Osteocyte (in vitro differentiated cells): Measurements from ENCODE around the gene TENT5C. TPM values are rescaled to one million over a fixed set of nuclear protein-coding genes. Genes with fewer than 3 reads are reported as not detected.

Experiments
- DNase-seq: peaks from one replicate; pipeline ENCODE4 v3.0.0; 2021; ENCODE audit warnings: mixed read lengths; ENCODE audit not compliant: unreplicated experiment; ENCODE audit errors: extremely low spot score
- H3K27ac Mint-ChIP-seq: one replicate; pipeline ENCODE4 v1.8.0; 2021; ENCODE audit warnings: mild to moderate bottlenecking, mixed read lengths; ENCODE audit not compliant: unreplicated experiment
- H3K27me3 Mint-ChIP-seq: one replicate; pipeline ENCODE4 v1.8.0; 2021; ENCODE audit warnings: mixed read lengths; ENCODE audit not compliant: unreplicated experiment
- H3K36me3 Mint-ChIP-seq: one replicate; pipeline ENCODE4 v1.8.0; 2021; ENCODE audit warnings: mixed read lengths; ENCODE audit not compliant: unreplicated experiment
- H3K4me1 Mint-ChIP-seq: one replicate; pipeline ENCODE4 v1.8.0; 2021; ENCODE audit warnings: mixed read lengths; ENCODE audit not compliant: unreplicated experiment
- H3K4me3 Mint-ChIP-seq: one replicate; pipeline ENCODE4 v1.8.0; 2021; ENCODE audit warnings: mild to moderate bottlenecking, moderate library complexity, mixed read lengths; ENCODE audit not compliant: unreplicated experiment
- H3K9me3 Mint-ChIP-seq: one replicate; pipeline ENCODE4 v1.8.0; 2021; ENCODE audit warnings: mixed read lengths; ENCODE audit not compliant: unreplicated experiment
- CTCF ChIP-seq: fragments of 200-600 bp; sonication (generic); IDR thresholded peaks from 2 replicates; pipeline ENCODE4 v1.5.0; 2021; ENCODE audit warnings: antibody characterized with exemption, mild to moderate bottlenecking, moderate library complexity
- total RNA-seq: library from RNA; stranded (reverse); gene quantifications from 2 replicates; pipeline ENCODE4 v1.2.1, GENCODE V29; 2021

TENT5C gene
- total RNA-seq, 1 donor from 2014 or later, result 0.08 TPM

GRCh38 chr1:117613249-117613968, 7.6 kb downstream of the TENT5C start:
- Mint-ChIP-seq H3K4me3 (no peak overlapping the region), H3K27me3 (peaks cover 47% of the 10 kb centered on the region), H3K27ac (no peak overlapping the region), H3K36me3 (no peaks in the 10 kb centered on the region), H3K4me1 (no peaks in the 10 kb centered on the region), H3K9me3 (no peaks in the 10 kb centered on the region)
- no peak for DNase-seq
- no peak for TF ChIP-seq CTCF

GRCh38 chr1:117613969-117614729, 8.3 kb downstream of the TENT5C start:
- H3K4me3 Mint-ChIP-seq, result no peak overlapping the region
- no peak for DNase-seq
- H3K4me1 Mint-ChIP-seq, result no peaks in the 10 kb centered on the region
- no peak for TF ChIP-seq CTCF
- H3K9me3 Mint-ChIP-seq, result no peaks in the 10 kb centered on the region
- H3K36me3 Mint-ChIP-seq, result no peaks in the 10 kb centered on the region
- H3K27me3 Mint-ChIP-seq, result peaks cover 42% of the 10 kb centered on the region
- H3K27ac Mint-ChIP-seq, result no peak overlapping the region

- H3K27me3 Mint-ChIP-seq, result peaks cover 40% of the 10 kb centered on the region
- H3K4me3 Mint-ChIP-seq, result no peak overlapping the region
- no peaks in the 10 kb centered on the region for H3K9me3 Mint-ChIP-seq
- no peak overlapping the region for H3K27ac Mint-ChIP-seq
- no peak for TF ChIP-seq CTCF
- no peaks in the 10 kb centered on the region for H3K4me1 Mint-ChIP-seq
- no peaks in the 10 kb centered on the region for H3K36me3 Mint-ChIP-seq
- DNase-seq, result no peak
Observed at GRCh38 chr1:117615474-117615873, 9.6 kb downstream of the TENT5C start.

- peaks cover 41% of the 10 kb centered on the region for H3K27me3 Mint-ChIP-seq
- no peaks in the 10 kb centered on the region for H3K36me3 Mint-ChIP-seq
- no peaks in the 10 kb centered on the region for H3K4me1 Mint-ChIP-seq
- no peaks in the 10 kb centered on the region for H3K9me3 Mint-ChIP-seq
- H3K4me3 Mint-ChIP-seq, result no peak overlapping the region
- no peak for TF ChIP-seq CTCF
- DNase-seq, result no peak
- no peak overlapping the region for H3K27ac Mint-ChIP-seq
Observed at GRCh38 chr1:117616356-117616755, 10.5 kb downstream of the TENT5C start.

- peaks cover 42% of the 10 kb centered on the region for H3K27me3 Mint-ChIP-seq
- H3K4me1 Mint-ChIP-seq, result no peaks in the 10 kb centered on the region
- no peak overlapping the region for H3K27ac Mint-ChIP-seq
- no peak for TF ChIP-seq CTCF
- DNase-seq, result no peak
- no peaks in the 10 kb centered on the region for H3K36me3 Mint-ChIP-seq
- no peaks in the 10 kb centered on the region for H3K9me3 Mint-ChIP-seq
- no peak overlapping the region for H3K4me3 Mint-ChIP-seq
Observed at GRCh38 chr1:117616967-117617366, 11.1 kb downstream of the TENT5C start.
